K562 (cell line): ENCODE results near the gene AGPAT2. TPM values are rescaled to one million over a fixed set of nuclear protein-coding genes. Genes with fewer than 3 reads are reported as not detected.

Experiments used
- HMGN3 ChIP-seq: IDR thresholded peaks from 2 replicates; pipeline ENCODE4 v1.6.1; 2011; ENCODE audit warnings: borderline replicate concordance, low read depth, mild to moderate bottlenecking, mixed read lengths, low read length; ENCODE audit not compliant: insufficient read length; ENCODE audit errors: extremely low read depth
- THRA ChIP-seq: fragments of 450-650 bp; IDR thresholded peaks from 2 replicates; pipeline ENCODE4 v1.6.1; 2017; ENCODE audit warnings: mild to moderate bottlenecking, moderate library complexity
- ZBTB33 ChIP-seq: sonication (generic); formaldehyde crosslinking; IDR thresholded peaks from 2 replicates; pipeline ENCODE4 v1.8.1; 2023; ENCODE audit warnings: mild to moderate bottlenecking, missing genetic modification reagents
- ZEB2 ChIP-seq: fragments of 450-650 bp; IDR thresholded peaks from 2 replicates; pipeline ENCODE4 v1.6.1; 2016
- ZNF174 ChIP-seq: fragments of 250-450 bp; sonication (Bioruptor Pico); IDR thresholded peaks from 2 replicates; pipeline ENCODE4 v1.4.0; 2020; ENCODE audit warnings: mild to moderate bottlenecking
- polyA plus RNA-seq, 8 experiments: library from polyadenylated mRNA; depleted of rRNA in 4 of 8; stranded (reverse) in 5 of 8; unstranded in 3 of 8; fragments of >200 nt; fragmentation: Nextera tagmentation in 2 of 8; fragmentation: Illumina TruSeq in 1 of 8; extraction: Ambion mirVana in 2 of 8; extraction: Trizol in 1 of 8; gene quantifications; 2 replicates each; pipeline versions ENCODE4 v1.2.1 to v1.2.3, GENCODE V29; 2011 to 2014; ENCODE audit warnings: inconsistent platforms in 1 of 8, missing spikeins in 1 of 8
- total RNA-seq, 7 experiments: library from RNA; depleted of rRNA in 6 of 7; stranded (reverse); fragments of >200 nt in 6 of 7; fragmentation: Illumina TruSeq in 2 of 7; extraction: Trizol in 2 of 7; gene quantifications; 2 replicates each; pipeline versions ENCODE4 v1.2.1 to v1.2.3, GENCODE V29; 2011 to 2021; ENCODE audit warnings: low replicate concordance in 1 of 7
- TF ChIP-seq, protein P1 (sequence below): fragments of 450-650 bp; IDR thresholded peaks from 2 replicates; pipeline ENCODE4 v1.6.1; 2018; ENCODE audit not compliant: partially characterized antibody
- TF ChIP-seq, protein P2 (sequence below): sonication (generic); formaldehyde crosslinking; IDR thresholded peaks from 2 replicates; pipeline ENCODE4 v1.5.0; 2020; ENCODE audit warnings: missing genetic modification reagents
- TF ChIP-seq, protein P3 (sequence below): fragments of 450-650 bp; conservative IDR thresholded peaks from 2 replicates; pipeline ENCODE4 v1.6.1; 2016; ENCODE audit warnings: missing genetic modification characterization, low read depth, mild to moderate bottlenecking, missing compliant biosample characterization, moderate library complexity

Gene AGPAT2
- total and polyA plus RNA-seq, 9 of the 15 experiments (the other 6 are each of a cell fraction or from before 2014, with no cell fraction given): 0.13 to 54.5 (median 23.9) TPM

DNA sequence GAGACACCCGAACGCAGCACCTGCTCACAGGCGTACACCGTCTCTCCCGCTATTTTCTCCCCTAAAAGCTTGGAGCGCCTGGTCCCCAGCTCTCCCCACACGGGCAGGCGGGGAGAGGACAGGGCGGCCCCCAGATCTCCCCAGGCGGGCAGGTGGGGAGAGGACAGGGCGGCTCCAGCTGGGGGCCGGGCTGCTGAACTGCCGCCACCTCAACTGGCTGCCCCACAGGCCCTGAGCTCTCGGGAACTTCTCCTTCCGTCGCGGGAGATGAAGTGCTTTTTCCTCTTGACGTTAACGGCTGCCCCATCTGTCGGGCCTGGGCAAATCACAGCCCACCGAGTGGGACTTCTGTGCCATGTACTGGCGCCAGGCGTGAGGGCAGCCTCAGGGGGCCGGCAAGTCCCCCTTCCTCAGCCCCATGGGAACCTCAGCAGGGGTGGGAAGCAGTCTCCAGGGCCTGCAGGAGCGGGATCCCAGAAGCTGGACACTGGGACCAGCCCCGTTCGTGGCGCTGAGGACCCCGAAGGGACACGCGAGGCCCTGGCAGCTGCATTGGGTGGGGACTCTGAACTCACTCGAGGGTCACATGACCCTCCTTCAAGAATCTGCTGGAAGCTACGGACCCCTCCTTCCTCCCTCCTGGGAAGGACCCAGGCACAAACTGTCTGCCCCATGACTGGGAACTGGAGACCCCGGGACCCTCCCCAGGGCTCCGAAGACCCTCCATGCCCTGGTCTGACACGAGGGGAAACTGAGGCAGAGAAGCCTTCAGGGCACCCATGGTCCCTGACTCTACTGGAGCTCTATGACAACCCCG lies 30.3 kb downstream of the AGPAT2 start (continued):
- peak; percentile 91 for TF ChIP-seq ZBTB33 (CRISPR knock-in tag)
- TF ChIP-seq ZNF174 (CRISPR knock-in tag): no peak
- TF ChIP-seq, protein P1, sequence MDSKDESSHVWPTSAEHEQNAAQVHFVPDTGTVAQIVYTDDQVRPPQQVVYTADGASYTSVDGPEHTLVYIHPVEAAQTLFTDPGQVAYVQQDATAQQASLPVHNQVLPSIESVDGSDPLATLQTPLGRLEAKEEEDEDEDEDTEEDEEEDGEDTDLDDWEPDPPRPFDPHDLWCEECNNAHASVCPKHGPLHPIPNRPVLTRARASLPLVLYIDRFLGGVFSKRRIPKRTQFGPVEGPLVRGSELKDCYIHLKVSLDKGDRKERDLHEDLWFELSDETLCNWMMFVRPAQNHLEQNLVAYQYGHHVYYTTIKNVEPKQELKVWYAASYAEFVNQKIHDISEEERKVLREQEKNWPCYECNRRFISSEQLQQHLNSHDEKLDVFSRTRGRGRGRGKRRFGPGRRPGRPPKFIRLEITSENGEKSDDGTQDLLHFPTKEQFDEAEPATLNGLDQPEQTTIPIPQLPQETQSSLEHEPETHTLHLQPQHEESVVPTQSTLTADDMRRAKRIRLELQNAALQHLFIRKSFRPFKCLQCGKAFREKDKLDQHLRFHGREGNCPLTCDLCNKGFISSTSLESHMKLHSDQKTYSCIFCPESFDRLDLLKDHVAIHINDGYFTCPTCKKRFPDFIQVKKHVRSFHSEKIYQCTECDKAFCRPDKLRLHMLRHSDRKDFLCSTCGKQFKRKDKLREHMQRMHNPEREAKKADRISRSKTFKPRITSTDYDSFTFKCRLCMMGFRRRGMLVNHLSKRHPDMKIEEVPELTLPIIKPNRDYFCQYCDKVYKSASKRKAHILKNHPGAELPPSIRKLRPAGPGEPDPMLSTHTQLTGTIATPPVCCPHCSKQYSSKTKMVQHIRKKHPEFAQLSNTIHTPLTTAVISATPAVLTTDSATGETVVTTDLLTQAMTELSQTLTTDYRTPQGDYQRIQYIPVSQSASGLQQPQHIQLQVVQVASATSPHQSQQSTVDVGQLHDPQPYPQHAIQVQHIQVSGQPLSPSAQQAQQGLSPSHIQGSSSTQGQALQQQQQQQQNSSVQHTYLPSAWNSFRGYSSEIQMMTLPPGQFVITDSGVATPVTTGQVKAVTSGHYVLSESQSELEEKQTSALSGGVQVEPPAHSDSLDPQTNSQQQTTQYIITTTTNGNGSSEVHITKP: no peak
- TF ChIP-seq, protein P2, sequence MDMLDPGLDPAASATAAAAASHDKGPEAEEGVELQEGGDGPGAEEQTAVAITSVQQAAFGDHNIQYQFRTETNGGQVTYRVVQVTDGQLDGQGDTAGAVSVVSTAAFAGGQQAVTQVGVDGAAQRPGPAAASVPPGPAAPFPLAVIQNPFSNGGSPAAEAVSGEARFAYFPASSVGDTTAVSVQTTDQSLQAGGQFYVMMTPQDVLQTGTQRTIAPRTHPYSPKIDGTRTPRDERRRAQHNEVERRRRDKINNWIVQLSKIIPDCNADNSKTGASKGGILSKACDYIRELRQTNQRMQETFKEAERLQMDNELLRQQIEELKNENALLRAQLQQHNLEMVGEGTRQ (CRISPR knock-in tag): peak; percentile 28; the same call in 1 of the 2 replicates
- TF ChIP-seq, protein P3, sequence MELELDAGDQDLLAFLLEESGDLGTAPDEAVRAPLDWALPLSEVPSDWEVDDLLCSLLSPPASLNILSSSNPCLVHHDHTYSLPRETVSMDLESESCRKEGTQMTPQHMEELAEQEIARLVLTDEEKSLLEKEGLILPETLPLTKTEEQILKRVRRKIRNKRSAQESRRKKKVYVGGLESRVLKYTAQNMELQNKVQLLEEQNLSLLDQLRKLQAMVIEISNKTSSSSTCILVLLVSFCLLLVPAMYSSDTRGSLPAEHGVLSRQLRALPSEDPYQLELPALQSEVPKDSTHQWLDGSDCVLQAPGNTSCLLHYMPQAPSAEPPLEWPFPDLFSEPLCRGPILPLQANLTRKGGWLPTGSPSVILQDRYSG (tag): no peak
- no peak for TF ChIP-seq THRA
- TF ChIP-seq HMGN3: peak; percentile 26
- no peak for TF ChIP-seq ZEB2
- TF ChIP-seq, all 486 proteins: peak for 5
